Measurements from ENCODE around the gene KANSL1L.
"Not testable (repeated sequence)": the region's sequence is repeated elsewhere in the genome, so short reads cannot be mapped to it uniquely, and the experiment has no call there.

KANSL1L gene, protein sequence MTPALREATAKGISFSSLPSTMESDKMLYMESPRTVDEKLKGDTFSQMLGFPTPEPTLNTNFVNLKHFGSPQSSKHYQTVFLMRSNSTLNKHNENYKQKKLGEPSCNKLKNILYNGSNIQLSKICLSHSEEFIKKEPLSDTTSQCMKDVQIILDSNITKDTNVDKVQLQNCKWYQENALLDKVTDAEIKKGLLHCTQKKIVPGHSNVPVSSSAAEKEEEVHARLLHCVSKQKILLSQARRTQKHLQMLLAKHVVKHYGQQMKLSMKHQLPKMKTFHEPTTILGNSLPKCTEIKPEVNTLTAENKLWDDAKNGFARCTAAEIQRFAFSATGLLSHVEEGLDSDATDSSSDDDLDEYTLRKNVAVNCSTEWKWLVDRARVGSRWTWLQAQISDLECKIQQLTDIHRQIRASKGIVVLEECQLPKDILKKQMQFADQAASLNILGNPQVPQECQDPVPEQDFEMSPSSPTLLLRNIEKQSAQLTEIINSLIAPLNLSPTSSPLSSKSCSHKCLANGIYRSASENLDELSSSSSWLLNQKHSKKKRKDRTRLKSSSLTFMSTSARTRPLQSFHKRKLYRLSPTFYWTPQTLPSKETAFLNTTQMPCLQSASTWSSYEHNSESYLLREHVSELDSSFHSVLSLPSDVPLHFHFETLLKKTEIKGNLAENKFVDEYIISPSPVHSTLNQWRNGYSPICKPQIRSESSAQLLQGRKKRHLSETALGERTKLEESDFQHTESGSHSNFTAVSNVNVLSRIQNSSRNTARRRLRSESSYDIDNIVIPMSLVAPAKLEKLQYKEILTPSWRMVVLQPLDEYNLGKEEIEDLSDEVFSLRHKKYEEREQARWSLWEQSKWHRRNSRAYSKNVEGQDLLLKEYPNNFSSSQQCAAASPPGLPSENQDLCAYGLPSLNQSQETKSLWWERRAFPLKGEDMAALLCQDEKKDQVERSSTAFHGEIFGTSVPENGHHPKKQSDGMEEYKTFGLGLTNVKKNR

DNA sequence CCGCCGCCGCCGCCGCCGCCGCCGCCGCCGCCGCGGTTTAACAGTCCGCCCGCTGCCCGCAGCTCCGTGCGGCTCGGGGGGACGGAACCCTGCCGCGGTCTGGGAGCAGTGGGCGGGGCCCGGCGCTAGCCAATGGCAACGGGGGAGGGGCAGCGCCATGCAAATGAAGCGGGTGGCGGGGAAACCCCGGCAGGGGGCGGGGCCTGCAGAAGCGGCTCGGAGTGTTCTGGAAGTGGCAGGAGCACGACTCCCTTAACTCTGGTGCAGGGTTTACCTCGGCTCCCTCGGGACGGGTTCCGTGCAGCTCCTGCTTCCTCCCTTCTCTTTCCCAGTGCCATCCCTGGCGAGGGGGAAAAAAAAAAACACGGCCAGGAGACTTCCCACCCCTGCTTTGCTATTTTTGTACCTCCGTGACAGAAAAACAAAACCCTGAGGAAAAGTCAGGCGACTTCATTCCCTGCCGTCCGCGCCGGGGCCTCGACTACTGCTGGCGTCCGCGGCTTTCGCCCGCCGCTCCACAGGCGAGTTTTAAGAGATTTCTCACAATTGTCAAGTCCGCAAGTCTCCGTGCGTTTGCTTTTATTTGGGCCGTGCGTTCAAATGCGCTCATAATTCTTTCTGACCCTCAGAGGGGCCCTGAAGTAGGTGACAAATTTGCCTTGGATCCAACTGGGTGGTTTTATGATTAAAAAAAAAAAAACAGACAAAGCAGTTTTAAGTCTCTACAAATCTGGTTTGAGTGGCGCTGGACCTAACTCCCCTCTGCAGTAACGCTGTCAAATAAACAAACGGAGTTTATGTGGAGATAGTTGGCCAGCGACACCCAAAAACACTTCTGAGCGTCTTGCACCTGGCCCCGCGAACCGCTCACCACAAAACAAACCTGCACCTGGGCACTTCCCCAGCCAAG lies at the start of gene KANSL1L:
TSS of gene KANSL1L (minus strand) at position 101 of the 910 bp plus-strand sequence. CDS start 16,827 bp downstream, outside the sequence.
- DNase-seq: peak; percentile 97

DNA sequence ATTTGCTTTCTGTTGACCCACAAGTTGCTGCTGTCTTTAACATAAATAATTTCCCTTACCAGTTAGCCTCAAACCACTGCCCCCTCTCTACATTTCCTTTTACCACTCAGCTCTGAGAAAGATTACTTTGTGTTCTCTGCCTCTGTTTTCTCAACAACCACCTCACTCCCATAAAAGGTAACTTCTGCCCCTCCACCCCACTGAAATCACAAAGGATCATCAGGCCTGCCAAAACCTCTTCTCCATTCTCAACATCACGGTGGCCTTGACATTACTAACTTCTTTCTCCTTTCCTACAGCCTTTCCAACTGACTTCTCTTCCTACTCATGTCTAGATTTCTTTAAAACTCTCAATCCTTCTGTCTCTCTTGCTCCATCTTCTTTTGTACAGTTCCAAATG lies 43.9 kb upstream of the KANSL1L start:
- no peak for DNase-seq

DNA sequence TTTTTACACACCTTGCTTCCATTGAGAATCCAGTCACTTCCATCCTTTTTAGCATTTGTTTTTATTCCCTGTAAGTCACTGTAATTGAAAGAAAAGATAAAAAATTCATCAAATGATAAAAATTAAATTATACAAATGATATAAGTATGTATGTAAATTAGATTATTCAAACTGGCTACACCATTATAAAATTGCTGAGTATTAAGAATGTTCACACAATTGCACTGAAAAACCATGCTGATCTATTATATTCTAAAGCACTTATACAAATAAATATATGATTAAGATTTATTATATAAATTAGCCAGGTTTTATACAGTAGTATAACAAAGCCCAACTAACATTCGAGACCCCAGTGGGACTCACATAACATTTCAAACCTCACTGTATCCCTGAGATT lies 39.0 kb upstream of the KANSL1L start:
- no peak for DNase-seq

DNA sequence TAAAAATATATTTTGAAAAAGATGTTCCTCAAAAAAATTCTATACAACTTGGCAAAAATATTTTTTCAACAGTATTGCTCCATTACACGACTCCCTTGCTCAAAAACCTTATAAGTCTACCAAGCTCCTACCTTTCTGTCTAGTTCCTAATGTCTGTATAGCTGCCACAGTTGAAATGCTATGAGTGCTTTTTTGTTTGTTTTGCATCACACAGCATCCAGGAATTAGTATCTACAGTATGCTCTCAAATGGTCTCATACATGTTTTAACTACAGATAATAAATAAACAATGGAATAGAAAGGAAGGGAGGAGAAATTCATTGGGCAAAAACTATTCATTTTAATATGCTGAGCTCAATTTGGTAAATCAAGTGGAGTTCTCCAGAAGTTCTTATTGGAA lies 36.7 kb upstream of the KANSL1L start:
- DNase-seq: no peak

DNA sequence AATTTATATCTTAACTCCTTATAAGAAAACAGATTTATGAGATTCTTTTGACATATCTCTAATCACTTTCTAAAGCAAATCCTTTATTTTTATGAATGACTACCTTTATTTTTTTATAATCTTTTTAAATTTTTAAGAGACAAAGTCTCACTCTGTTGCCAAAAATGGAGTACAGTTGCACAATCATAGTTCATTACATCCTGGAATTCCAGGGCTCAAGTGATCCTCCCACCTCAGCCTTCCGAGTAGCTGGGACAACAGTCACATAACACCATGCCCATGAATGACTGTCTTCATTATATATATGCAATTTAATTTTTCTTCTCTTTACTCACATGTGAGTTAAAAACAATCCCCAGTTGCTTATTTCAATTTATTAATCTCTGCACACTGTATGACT lies 32.3 kb upstream of the KANSL1L start:
- DNase-seq: no peak

DNA sequence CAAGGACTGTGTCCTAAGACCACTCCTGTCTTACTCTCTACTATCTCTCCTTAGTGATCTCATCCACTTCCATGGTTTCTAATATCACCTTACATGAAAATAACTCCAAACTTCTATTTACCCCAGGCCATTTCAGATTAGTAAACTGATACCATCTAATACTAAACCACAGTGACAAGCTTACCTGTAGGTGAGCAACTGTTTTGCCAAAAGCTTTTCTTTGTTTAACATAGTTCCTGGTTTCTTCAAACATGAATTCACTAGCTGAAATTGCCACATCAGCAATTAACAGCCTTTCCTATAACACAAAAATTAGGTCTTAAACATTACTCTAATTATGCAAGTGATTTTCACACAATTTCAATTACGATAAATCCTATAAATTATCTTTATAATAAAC lies 31.9 kb upstream of the KANSL1L start:
- no peak for DNase-seq

DNA sequence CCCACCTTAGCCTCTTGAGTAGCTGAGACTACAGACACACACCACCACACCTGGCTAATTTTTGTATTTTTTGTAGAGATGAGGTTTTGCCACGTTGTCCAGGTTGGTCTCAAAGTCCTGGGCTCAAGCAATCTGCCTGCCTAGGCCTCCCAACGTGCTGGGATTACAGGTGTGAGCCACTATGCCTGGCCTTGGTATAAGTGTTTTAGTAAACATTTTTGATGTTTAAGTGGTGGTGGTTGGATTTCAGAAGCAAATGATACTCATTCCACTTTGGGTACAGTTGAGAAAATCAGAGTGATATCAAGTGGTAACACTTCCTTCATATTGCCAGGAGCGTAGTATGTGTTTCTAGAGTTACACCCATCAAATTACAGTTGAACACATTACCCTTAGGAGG lies 28.6 kb upstream of the KANSL1L start:
- DNase-seq: no peak

DNA sequence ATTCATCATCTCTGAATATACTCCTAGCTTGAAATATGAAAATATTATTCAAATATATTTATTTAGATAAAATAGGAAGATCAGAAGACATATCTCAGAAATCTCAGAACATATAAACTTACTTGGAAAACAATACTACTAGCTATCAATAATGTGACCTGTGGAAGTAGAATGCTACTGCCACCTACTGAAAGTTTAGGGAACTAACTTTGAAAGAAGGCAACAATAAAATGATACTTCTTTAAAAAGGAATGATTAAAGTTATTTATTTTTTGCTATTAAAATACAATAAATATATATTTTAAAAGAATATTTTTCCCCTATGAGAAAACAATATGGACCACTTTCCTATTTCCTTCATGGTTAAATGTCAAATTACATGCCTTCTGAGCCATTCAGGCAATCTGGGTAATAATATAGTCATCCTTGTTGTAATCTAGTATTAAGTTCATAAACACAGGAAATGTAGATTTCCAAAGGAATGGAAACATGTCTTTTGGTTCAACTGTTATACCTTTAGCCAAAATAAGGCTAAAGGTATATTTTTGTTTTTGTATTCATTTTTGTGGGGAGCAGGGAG lies 28.1 kb upstream of the KANSL1L start:
- peak; percentile 36 for DNase-seq

DNA sequence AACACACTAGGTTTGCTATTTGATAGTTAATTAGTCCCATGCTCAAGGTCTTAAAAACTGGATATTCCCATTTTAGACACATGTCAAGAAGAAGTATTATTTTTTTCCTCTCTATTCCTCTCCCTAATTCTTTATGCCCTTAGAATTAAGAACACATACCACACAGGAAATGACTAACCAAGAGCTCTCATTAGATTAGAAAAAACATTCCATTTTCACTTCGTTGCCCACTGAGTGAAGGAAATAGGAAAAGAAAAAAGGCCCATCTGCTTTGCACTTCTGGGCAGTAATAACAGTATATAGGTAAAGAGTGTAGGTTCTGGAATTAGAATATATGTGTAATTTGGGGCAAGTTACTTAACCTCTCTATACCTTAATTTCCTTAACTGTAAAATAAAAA lies 27.1 kb upstream of the KANSL1L start:
- DNase-seq: no peak

DNA sequence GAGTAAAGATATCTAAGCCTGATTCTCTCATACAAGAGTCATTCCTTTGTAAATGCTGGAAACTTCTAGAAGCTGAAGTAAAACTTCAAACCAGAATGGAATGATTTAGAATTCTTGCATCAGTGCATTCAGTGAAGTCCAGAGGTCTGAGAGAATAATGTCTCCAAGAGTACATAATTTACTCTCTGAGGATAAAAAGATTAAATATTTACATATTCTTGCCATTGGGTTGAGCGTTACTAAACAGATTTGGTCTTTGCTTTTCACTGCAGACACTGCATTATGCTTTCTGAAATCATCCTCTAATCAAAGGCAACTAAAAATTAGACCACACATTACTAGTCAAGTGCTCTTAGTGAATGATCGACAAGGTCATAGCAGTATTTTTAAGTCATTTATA lies 26.5 kb upstream of the KANSL1L start:
- DNase-seq: no peak

DNA sequence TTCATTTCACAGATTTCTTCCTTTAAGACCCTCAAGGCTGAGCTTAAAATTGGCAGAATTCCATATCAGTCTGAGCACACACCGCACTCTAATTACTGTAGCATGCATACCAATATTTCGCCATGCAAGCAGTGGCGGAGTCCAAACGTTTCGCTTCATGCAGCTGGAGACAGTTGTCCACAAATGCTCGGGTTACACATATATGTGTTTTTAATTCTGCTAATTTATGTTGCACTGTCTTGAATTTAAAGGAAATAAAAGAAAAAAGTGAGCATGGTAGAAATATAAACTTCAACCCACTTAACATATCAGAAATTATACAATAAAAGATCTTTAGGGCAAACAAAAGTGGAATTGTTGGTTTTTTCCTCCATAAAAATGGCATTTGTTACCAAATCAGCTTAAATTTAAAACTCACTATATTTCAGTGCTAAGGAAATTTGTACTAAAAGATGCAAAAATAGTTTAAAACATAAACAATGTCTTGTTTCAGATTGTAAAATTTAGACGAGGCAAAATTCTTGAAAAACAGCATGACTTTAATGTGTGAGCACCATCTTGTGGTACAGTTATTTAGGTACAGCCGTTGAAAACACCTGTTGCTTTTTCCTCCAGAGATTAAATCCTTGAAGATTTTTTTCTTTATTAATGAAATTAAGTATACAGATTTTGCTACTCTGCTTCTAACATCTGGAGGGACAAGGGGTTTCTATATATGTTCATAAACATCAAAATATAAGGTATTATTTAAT lies 24.1 kb upstream of the KANSL1L start:
- peak; percentile 41 for DNase-seq

DNA sequence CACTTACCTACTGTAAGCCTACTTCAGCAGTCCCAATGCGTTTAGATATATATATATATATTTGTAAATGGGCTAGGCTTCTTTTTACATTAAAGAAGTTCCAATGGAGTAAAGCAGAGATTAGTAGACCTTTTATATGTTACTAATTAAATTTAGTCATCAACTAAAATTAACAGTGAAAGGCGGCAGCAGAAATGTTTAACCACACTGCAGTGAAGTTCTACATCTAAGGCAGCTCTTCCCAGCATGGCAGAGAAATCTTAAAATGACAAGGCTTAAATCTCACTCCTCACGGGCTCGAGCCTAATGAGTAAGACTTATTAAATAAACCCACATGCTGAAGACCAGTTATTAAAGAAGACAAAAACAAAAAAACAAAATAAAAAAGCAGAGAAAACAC lies 19.1 kb upstream of the KANSL1L start:
- DNase-seq: no peak

DNA sequence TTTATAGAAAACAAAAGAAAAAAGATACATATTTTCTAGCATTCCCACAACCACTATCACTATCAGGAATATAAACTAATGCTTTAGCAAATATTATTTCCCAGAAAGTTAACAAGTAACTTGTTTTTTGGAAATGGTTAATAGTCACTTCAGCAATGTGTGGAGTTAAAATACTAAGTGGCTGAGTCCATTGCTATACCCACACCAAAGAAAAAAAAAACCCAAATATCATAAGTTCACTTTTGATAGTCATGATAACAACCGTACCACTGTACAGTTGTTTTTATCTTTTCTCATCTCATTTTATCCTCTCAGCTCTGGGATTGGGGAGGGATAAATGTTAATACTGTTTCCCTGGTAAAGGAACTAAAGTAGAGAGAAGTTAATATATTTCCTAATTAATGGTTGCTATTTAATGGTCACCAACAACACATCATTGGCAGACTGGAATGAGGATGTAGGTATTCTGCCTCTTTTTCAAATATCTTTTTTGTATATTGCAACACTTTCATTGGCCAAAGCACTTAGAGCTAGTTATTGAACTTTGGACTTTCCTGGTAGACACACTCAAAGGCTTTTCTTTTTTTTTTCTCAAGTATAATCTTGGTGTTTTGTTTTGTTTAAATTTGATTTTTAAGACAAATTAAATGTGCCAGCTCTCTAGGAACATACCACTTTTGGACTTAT lies 18.4 kb upstream of the KANSL1L start:
- DNase-seq: no peak

DNA sequence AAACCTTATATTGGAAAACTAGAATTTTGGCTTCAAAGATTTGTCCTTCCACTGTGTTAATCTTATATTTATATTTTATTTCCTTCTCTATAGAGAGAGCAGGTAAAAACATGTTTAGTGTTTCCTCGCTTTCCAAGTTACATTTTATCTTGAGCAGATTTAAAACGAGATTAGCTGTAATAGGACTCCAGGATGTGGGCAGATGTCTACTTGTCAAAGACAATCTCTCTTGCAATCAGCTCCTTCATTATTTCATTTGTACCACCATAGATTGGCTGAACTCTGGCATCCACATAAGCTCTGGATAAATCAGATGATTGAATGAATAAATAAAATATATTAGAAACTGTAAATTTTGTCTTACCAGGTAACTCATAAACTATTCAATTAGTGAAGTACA lies 17.5 kb upstream of the KANSL1L start:
- no peak for DNase-seq

DNA sequence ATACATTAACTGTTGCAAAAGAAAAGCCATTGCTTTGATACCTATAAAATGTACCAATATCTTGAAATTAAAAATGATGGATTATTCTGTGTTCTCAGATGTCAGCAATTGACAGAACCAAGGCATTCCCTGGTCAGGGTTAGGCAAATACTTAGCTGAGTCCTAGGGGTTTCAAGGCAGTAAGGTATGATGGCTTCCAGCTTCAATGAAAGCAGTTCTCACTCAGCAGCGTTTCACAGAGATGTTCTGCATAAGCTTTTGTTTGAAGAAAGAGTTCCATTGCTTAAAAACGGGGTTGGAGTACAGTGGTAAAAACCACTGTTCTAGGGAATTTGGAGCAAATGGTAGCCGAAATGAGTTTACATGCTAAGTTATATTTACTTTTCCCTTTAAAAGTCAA lies 17.0 kb upstream of the KANSL1L start:
- no peak for DNase-seq

DNA sequence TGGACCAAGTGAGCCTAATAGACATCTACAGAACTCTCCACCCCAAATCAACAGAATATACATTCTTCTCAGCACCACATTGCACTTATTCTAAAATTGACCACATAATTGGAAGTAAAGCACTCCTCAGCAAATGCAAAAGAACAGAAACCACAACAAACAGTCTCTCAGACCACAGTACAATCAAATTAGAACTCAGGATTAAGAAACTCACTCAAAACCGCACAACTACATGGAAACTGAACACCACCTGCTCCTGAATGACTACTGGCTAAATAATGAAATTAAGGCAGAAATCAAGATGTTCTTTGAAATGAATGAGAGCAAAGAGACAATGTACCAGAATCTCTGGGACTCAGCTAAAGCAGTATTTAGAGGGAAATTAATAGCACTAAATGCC lies 12.7 kb upstream of the KANSL1L start:
- DNase-seq: peak; percentile 47

DNA sequence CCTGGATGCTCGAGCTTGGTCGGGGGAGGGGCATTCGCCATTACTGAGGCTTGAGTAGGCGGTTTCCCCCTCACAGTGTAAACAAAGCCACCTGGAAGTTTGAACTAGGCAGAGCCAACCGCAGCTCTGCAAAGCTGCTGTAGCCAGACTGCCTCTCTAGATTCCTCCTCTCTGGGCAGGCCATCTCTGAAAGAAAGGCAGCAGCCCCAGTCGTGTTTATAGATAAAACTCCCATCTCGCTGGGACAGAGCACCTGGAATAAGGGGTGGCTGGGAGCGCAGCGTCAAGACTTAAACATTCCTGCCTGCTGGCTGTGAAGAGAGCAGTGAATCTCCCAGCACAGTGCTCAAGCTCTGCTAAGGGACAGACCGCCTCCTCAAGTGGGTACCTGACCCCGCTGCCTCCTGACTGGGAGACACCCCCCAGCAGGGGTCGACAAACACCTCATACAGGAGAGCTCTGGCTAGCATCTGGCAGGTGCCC lies 10.4 kb upstream of the KANSL1L start:
- peak; percentile 15 for DNase-seq

DNA sequence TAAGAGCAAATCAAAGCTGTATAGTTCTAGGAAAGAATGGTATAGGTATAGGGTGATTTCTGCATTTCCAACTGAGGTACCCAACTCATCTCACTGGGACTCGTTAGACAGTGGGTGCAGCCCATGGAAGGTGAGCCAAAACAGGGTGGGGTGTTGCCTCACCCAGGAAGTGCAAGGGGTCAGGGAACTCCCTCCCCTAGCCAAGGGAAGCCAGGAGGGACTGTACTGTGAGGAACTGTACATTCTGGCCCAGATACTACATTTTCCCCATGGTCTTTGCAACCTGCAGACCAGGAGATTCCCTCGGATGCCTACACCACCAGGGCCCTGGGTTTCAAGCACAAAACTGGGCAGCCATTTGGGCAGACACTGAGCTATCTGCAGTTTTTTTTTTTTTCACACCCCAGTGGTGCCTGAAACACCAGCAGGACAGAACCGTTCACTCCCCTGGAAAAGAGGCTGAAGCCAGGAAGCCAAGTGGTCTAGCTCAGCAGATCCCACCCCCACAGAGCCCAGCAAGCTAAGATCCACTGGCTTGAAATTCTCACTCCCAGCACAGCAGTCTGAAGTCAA lies 9.9 kb upstream of the KANSL1L start:
- not testable (repeated sequence) for DNase-seq

DNA sequence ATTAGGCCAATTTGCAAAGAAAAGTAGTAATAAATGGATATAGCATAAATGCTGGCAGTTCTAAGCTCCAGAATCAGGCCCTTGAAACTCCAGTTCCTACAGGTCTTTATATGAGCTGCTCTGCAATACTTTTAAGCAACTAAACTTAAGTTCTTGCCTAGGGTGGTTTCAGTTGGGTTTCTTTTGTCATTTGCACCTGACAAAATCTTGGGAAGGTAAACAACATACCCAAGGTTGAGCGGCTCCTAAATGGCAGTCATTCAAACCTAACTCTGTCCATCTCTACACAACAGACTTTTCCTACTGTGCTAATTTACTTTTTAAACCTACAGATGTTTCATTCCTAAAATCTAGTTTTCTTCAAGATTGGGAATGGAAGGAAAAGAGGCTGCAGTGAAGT lies 9.3 kb upstream of the KANSL1L start:
- no peak for DNase-seq

DNA sequence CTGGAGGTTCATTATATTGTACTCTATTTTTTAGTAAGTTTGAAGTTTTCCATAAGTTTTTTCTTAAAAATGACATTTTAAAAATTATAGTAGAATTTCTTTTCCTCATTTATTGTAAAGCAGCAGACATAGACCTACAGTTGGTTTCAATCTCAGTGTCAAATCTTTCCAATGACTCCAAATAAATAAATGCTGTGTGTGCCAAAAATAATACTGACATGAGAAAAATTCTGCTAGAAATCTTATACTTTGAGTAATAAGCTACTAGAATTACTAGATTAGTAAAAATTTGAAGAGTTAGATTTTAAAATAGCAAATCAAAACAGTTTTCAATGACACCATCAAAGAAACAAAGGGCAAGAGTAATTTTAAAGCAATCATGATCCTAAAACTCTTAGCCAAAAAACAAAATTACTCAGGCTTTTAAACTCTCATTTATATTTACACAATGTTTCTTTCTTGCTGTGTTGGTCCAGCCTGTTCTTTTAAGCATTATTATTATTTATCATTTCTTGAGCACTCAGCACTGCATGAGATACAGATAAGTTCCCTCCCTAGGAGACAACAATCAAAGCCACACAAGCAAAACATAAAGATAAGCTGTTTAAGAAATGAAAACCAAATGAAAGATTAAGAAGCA lies 8.3 kb upstream of the KANSL1L start:
- DNase-seq: no peak
